DMS 273 (cell line): ENCODE results near the gene TCHH.
A peak's percentile ranks its signal among the peaks of the same experiment; 100 is the strongest.
"Not testable (repeated sequence)": the region's sequence is repeated elsewhere in the genome, so short reads cannot be mapped to it uniquely, and the experiment has no call there.

ENCODE experiments used
- DNase-seq: peaks from one replicate; lab custom pipeline; 2025; ENCODE audit not compliant: unreplicated experiment; lab: John Stamatoyannopoulos, UW

The TCHH gene

DNA sequence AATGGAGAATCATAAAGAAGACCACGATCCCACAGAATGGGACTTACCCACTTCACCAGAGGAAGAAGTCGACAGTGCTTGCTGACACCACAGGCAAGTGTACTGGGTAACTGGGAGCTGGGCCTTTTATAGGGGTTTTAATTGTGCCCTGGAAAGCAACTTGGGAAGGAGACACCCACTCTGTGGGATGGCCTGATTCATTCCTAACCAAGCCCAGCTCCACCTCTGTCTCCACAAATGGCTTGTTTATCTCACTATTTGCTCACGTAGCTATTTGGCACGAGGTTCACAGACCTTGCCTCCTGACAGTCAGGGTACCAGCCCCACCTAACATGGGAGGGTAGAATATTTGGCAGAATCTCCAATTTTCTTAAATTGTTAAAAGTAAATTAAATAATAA lies at the start of gene TCHH:
Gene TCHH (minus strand): TSS at position 101 of the 400 bp plus-strand sequence. CDS start 1,364 bp downstream, outside the sequence.
- DNase-seq: no peak

DNA sequence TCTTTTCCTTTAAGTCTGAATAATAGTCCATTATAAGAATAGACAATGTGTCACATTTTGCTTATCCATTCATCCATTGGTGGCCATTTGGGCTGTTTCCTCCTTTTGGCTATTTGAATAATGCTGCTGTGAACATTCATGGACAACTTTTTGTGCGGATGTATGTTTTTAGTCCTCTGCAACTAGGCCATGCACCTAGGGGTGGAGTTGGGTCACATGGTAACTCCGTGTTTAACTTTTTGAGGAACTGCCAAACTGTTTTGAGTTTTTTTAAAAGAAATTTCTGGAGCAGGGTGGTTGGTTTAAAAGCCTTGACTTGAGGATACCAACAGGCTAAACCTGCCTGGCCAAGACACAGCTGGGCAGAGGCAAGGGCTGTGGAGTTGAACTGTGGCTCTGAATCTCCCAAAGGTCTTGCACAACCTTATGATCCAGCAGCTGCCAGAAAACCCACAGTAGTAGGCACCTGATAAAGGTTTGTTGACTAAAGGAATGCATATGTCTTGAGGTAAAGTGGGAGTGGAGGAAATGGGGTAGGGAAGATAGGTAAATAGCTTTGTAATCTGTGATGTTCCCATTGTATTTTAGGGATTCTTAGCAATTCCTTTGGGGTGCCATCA lies 49.4 kb upstream of the TCHH start:
- no peak for DNase-seq

DNA sequence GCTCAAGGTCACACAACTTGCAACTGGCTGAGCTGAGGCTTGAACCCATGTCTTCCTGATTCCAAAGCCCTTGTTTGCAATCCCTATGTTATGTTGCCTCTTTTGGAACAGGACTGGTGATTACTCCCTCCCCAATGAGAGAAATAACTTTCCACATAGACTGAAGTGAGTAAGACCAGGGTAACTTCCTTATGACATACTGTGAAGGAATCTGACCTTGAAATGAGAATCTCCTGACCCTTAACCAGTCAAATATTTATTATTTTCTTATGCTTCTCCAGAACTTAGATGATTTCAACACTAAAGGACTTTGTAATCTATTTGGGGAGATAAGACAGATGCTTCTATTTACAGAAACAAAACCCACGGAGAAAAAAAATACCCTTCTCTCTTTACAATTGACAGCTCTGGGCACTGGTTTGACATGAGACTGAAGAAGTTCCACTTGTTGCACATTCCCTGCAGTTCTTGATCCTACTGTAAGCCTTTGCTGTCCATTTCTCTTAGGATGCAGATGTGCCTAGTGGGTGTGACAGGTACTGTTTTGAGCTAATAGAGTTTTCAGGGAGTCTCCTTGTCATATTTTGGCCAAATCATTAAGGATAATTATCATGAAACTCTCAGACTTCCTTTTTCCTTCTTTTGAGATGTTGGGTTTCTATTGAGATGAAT lies 47.7 kb upstream of the TCHH start:
- DNase-seq: no peak

DNA sequence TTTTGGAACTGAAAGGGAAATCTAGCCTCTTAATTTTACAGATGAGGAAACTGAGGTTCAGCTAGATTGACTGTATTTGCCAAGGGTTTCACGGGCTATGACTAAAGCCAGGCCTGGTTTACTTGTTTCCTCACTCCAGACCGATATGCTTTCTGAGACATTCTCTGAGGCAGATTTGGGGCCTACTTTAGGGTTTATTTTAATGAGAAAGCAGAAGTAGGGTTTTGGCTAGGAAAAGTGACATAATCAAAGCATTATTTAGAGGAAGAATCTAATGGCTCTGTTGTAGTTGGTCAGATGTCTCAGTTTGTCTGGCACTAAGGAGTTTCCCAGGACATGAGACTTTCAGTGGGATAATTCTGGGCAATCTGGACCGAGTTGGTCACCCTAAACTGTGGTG lies 45.3 kb upstream of the TCHH start:
- DNase-seq: no peak

DNA sequence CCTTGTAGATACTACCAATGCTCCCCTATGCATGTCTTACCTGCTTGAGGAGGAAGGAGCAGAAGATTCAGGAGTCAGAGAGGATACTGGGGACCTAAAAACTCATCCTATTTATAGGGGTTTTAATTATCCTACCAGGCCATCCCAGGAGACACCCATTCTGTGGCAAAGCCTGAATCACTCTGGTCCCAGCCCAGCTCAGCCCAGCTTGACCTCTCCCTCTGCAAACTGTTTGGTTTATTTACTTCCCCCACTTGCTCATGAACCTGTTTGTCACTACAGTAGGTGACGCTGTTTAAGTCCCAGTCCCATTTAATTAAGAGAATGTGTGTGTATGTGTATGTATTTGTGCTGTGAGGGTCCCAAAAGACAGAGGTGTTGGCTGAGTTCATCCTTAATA lies 43.9 kb upstream of the TCHH start, which contains the start of gene RPTN:
Gene RPTN (minus strand): TSS at position 85 of the 400 bp plus-strand sequence. CDS start 1,339 bp downstream, outside the sequence.
- no peak for DNase-seq

- DNase-seq: no peak
Observed at GRCh38 chr1:152153996-152154395, 38.8 kb upstream of the TCHH start.

DNA sequence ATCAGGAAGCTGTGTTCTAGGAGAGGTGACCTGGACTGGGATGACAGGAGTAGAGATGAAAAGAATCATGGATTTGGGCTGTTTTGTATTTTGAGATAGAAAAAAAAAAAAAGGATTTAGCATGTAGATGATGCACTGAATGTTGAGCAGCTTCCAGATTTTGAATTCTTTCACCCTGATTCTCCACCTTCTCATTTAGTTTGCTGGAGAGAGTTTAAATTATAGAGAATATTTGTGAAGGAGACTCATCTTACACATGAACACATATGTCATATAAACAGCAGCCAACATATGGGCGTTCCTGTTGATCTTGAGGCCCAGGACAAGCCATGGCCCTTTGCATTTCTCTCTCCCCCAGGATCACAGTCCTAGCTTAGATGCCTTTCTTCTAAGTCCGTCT lies 36.4 kb upstream of the TCHH start:
- no peak for DNase-seq

DNA sequence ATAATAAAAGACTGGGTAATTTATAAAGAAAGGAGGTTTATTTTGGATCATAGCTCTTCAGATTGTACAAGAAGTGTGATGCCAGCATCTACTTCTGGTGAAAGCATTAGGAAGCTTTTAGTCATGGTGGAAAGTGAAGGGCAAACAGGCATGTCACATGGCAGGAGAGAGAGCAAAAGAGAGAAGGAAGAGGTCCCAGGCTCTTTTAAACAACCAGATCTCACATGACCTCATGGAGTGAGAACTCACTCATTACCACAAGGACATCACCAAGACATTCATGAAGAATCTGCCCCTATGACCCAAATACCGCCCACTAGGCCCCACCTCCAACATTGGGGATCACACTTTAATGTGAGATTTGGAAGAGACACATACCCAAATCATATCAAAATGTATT lies 33.7 kb upstream of the TCHH start:
- DNase-seq: no peak

DNA sequence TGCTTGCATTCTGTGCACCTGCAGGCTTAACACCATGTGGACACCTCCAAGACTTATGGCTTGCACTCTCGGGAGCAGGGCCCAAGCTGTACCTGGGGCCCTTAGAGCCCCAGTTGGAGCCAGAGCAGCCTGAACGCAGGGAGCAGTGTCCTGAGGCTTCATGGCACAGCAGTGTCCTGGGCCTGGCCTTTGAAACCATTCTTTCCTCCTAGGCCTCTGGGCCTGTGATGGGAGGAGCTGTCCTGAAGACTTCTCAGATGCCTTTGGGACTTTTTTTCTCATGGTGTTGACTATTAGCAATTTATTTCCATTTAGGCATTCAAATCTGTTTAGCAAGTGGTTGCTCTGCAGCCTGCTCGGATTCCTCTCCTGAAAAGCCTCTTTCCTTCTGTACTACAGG lies 32.8 kb upstream of the TCHH start:
- DNase-seq: peak; percentile 9

GRCh38 chr1:152145769-152146168 lies 30.5 kb upstream of the TCHH start:
- no peak for DNase-seq

GRCh38 chr1:152144674-152145183 lies 29.5 kb upstream of the TCHH start:
- DNase-seq: not testable (repeated sequence)

- no peak for DNase-seq
Observed at GRCh38 chr1:152143150-152143887, 28.1 kb upstream of the TCHH start.

- peak; percentile 84 for DNase-seq
Observed at GRCh38 chr1:152141971-152142584, 26.8 kb upstream of the TCHH start.

- no peak for DNase-seq
Observed at GRCh38 chr1:152137215-152137614, 22.0 kb upstream of the TCHH start.

GRCh38 chr1:152130186-152130585 lies 14.9 kb upstream of the TCHH start:
- no peak for DNase-seq

GRCh38 chr1:152127673-152128072 lies 12.4 kb upstream of the TCHH start:
- peak; percentile 13 for DNase-seq

GRCh38 chr1:152125834-152126443 lies 10.7 kb upstream of the TCHH start:
- DNase-seq: no peak

GRCh38 chr1:152118915-152119314 lies 3.7 kb upstream of the TCHH start:
- DNase-seq: no peak

- DNase-seq: no peak
Observed at GRCh38 chr1:152112885-152113432, 2.3 kb downstream of the TCHH start.

DNA sequence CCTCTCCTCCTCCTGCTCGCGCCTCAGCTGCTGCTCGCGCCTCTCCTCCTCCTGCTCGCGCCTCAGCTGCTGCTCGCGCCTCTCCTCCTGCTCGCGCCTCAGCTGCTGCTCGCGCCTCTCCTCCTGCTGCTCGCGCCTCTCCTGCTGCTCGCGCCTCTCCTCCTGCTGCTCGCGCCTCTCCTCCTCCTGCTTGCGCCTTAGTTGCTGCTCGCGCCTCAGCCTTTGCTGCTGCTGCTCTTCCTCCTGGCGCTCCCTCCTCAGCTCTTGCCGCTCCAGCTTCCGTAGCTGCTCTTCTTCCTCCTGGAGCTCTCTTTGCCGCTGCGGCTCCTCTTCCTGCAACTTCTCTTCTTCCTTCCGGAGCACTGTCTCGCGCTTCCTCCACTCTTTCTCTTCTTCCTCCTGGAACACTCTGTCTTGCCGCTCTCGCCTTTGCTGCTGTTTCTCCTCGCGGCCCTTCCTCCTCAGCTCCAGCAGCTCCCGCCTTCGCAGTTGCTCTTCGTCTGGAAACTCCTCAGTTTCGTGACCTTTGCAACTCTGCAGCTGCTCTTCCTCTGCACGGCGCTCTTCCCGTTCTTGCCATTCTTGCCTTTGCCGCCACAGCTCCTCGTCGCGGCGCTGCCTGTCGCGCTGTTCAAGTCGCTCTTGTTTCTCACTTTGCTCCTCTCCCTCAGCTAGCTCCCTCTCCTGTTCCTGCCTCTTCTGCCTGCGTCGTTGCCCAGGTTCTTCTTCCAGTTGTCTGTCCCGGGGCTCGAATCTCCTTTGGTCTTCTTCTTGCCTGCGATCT lies 3.0 kb downstream of the TCHH start:
- peak; percentile 71 for DNase-seq
